ENCODE measurements around the gene DDX18.
"Not testable (repeated sequence)": the region's sequence is repeated elsewhere in the genome, so short reads cannot be mapped to it uniquely, and the experiment has no call there.

Gene DDX18

GRCh38 chr2:117814417-117815264, at the start of gene DDX18:
DDX18 (plus strand) TSS chr2:117814691; CDS start chr2:117814778, 87 bp downstream.
- peak; percentile 94 to 95 for DNase-seq (ENCODE audit: low read depth in 2 of 2)

DNA sequence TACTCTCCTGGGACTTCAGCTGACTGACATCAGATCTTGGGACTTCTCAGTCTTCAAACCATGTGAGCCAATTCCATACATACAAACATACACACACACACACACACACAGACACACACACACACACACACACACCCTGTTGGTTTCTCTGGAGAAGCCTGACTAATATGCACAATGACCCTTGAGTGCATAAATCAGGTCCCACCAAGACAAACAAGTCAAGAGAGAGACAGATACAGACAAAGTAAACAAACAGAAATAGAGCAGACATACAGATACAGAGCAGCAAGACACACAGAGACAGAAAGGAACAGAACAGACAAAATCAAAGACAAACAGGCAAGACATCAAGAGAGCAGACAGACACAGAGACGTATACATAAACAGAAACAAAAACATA, 43.8 kb upstream of the DDX18 start:
- DNase-seq (ENCODE audit: low read depth in 2 of 2): no peak

GRCh38 chr2:117771969-117772630, 42.4 kb upstream of the DDX18 start:
- DNase-seq (ENCODE audit: low read depth in 2 of 2): no peak

GRCh38 chr2:117774716-117775115, 39.8 kb upstream of the DDX18 start:
- DNase-seq (ENCODE audit: low read depth in 2 of 2): no peak

DNA sequence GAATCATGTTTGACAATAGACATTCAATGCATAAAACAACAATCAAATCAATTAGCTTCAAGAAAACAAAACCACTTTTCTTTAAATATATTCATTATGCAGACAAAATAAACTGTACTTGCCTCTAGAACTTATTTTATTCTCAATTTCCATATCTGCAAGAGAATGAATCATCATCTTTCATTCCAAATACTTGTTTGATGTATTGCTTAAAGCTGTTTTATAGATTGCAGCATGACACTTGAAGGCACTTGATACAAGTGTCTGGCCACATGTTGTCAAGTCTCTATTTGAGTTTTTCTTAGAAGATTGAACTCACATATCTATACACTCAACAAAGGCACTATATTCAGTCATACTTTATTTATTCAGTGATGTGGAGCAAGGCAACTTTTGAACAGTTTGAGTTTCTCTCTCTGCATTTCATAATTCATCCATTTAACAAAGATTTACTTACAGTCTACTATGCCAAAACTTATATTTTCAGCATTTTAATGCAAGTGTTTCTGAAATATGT, 38.7 kb upstream of the DDX18 start:
- DNase-seq (ENCODE audit: low read depth in 2 of 2): no peak

GRCh38 chr2:117776888-117777287, 37.6 kb upstream of the DDX18 start:
- DNase-seq (ENCODE audit: low read depth in 2 of 2): no peak

- peak in 1 of 2 experiments; percentile 6 for DNase-seq (ENCODE audit: low read depth in 2 of 2)
These were observed 28.8 kb upstream of the DDX18 start for GRCh38 chr2:117785740-117786139.

- no peak for DNase-seq (ENCODE audit: low read depth in 2 of 2)
These were observed 28.0 kb upstream of the DDX18 start for GRCh38 chr2:117786520-117786919.

GRCh38 chr2:117789505-117789904, 25.0 kb upstream of the DDX18 start:
- no peak for DNase-seq (ENCODE audit: low read depth in 2 of 2)

GRCh38 chr2:117794668-117795067, 19.8 kb upstream of the DDX18 start:
- no peak for DNase-seq (ENCODE audit: low read depth in 2 of 2)

DNA sequence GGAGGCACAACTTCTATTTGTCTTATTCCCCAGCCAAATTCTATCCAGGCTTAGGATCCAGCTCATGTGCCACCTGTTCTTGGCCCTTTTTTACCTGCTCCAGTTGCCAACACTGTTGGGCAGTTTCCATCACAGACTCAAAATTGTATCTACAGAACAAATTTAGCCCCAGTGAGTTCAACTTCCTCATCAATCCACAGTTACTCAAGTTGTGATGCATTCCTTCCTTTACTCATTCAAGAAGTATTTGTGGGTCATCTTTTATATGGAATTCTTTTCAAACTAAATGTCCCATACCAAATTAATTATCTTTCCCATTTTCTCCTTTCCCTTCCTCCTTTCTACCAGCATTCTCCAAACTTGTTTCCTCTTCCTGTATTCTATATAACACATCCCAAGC, 12.7 kb upstream of the DDX18 start:
- no peak for DNase-seq (ENCODE audit: low read depth in 2 of 2)

- not testable (repeated sequence) for DNase-seq (ENCODE audit: low read depth in 2 of 2)
These were observed 10.7 kb upstream of the DDX18 start for GRCh38 chr2:117803644-117804325.

DNA sequence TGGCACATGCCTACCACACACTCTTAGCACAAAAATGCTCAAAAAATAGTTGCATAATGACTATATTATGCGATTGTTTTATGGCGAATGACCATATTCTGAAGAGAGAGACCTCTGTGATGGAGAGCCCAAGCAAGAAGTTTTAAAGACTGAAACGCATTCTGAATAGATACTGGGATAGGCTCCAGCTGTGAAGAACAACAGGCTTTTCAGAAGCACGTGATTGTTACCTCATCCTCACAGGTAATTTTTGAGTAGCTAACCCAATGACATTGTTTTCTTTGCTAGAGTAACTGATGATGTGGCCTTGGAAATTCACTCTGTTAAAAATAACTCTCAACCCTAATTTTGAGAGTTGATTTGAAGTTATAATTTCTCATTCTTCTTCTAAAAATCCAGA, 2.0 kb upstream of the DDX18 start:
- DNase-seq (ENCODE audit: low read depth in 2 of 2): no peak

GRCh38 chr2:117815946-117816345, 1.5 kb downstream of the DDX18 start:
- no peak for DNase-seq (ENCODE audit: low read depth in 2 of 2)

DNA sequence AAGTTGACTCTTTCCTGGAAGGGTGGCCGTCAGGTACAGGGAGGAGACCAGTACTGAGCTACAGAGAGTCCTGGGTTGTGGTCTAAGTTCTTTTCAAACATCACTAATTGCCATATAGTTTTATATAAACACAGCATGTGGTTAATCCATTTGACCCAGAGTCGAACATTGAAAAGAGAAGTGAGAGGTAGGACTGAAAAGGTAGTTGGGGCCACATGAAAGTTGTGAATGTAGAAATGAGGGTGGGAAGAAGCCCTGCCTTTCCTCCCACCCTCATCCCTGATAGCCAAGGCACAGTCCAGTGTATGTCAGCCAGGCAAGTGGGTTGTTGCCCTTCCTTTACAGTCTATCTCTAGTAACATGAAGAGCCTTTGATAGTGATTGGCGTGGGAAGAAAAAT, 4.4 kb downstream of the DDX18 start:
- DNase-seq (ENCODE audit: low read depth in 2 of 2): no peak

GRCh38 chr2:117820444-117820843, 6.0 kb downstream of the DDX18 start:
- no peak for DNase-seq (ENCODE audit: low read depth in 2 of 2)

DNA sequence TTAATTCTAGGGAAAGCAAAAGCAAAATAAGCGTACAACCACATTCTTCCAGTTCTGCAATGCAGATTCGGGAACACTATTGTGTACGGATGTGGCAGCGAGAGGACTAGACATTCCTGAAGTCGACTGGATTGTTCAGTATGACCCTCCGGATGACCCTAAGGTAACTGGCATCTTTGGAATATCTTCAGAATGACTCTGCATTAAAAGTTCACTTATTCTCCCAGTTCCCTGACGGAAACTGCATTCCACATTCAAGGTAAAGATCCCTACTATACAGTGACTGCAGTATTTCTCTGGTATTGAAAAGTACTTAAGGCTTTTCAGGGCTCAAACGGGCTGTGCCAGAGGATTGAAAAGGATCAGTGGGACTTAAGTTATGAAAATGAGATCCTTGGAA, 10.9 kb downstream of the DDX18 start:
- DNase-seq (ENCODE audit: low read depth in 2 of 2): no peak

- not testable (repeated sequence) for DNase-seq (ENCODE audit: low read depth in 2 of 2)
These were observed 13.0 kb downstream of the DDX18 start for GRCh38 chr2:117827464-117827863.

DNA sequence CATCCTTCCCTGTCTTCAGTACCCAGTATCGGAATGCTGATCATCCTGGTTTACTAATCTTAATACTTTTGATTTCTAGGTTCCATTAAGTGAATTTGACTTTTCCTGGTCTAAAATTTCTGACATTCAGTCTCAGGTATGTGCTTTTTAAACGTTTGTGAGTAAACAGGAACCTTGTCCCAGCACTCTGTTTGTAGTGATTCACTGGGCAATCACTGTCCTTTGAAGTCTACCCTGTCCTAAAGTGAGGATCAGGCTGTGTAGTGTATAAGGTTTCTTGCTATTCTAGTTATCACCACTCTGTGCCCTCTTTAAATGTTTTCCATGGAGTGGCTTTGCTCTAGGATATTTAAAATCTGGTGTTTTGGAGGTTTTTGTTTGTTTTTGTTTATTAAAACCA, 14.4 kb downstream of the DDX18 start:
- no peak for DNase-seq (ENCODE audit: low read depth in 2 of 2)

- no peak for DNase-seq (ENCODE audit: low read depth in 2 of 2)
These were observed 17.8 kb downstream of the DDX18 start for GRCh38 chr2:117832332-117832731.

- no peak for DNase-seq (ENCODE audit: low read depth in 2 of 2)
These were observed 18.6 kb downstream of the DDX18 start for GRCh38 chr2:117832905-117833613.

DNA sequence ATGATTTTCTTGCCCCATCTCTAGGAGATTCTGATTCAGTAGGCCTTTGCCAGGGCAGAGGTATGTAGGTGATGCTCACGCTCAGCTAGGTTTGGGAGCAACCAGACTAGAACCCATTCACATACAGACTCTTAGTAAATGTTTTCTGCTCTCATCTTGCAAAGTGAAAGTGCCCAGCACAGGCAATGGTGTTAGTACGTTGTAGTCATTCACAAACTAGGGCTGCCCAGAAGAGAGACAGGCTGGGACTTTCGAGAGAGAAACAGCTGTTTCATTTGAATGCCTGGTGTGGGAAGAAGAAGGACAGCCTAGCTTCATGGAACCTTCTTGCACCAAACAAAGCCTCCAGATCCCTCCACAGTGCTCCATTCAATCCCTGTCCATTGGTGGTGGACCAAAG, 19.4 kb downstream of the DDX18 start:
- DNase-seq (ENCODE audit: low read depth in 2 of 2): no peak

Data from stimulated activated CD4-positive, alpha-beta T cell treated with anti-CD3 and anti-CD28 coated beads, Interleukin-12 subunit alpha, Interleukin-12 subunit beta, amount 100 ng/mL, for 24 hours (primary cell).